HG03108 (cell line): ENCODE measurements around the gene GALC.

Experiments used
- ATAC-seq: cut with Tn5 transposase; IDR thresholded peaks from one replicate; pipeline ENCODE4 v1.9.1; 2021; ENCODE audit warnings: moderate library complexity; ENCODE audit not compliant: unreplicated experiment

Gene GALC

GRCh38 chr14:88008039-88008742 lies 15.2 kb upstream of the GALC start:
- no peak for ATAC-seq

GRCh38 chr14:88007608-88008007 lies 14.6 kb upstream of the GALC start:
- ATAC-seq: no peak

DNA sequence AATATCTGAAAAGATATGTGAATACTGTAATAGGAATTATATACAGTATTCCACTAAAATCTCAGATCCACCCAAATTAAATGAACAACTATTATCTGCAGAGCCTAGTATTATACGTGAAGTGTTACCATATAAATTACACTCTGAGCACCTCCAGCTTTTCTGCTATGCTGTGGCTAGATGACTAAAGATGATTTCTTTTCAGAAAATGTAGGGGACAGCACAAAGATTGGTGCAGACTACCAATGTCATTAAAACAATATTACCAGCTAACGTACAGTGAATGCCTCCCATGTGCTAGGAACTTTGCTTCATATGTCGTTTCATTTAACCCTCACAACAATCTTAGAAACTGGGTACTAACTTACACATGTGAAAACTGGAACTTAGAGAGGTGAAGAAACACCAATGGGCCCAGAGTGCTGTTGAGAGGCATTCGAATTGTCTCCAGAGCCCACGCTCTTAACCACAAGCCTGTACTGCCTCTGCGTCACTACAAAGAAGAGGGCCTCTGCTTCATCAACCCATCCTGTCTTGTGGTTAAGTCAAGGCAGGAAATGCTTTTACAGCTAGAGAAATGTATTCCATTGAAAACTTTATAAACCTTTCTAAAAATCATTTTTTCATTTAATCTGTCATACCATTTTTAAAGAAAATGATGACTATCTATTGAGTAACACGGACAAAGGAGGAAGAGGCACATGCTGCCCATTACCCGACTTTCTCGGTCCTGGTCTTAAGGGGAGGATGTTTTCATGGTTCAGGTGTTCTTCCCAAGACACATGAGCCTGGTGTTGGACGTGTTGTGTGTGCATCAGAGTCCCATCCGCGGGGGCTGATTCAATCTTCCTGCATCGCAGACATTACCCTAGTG lies 13.2 kb upstream of the GALC start:
- peak; percentile 88 for ATAC-seq

GRCh38 chr14:88005050-88005481 lies 12.1 kb upstream of the GALC start, which contains the start of gene GPR65:
Gene GPR65 (plus strand): TSS chr14:88005135. CDS start chr14:88010848, 5,713 bp downstream.
- peak; percentile 53 for ATAC-seq

DNA sequence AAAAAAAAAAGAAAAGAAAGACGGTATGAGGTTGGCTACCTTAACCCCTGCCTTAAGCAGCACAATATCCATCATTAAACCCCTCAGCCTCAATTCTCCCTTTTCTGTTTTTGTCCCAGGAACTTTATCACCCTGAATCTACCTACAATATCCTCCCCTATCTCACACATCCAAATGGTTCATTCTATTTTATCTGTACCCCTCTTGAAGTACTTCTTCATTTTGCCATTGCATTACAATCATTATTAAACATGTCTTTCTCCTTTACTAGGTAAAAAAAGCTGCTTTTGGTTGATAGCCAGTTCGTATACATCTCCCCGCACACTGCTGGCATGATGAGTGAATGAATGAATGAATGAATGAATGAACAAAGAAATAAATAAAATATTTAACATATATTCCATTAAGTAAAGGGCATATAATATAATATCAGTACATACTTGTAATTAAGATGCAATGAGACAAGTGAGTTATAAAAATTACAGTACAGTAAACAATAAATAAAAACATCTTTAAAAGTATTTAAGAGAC lies 11.6 kb upstream of the GALC start:
- no peak for ATAC-seq

GRCh38 chr14:88003425-88003824 lies 10.4 kb upstream of the GALC start:
- ATAC-seq: no peak

- no peak for ATAC-seq
Measured at GRCh38 chr14:88002421-88003075, 9.6 kb upstream of the GALC start.

- no peak for ATAC-seq
Measured at GRCh38 chr14:87999277-87999676, 6.3 kb upstream of the GALC start.

GRCh38 chr14:87998482-87998881 lies 5.5 kb upstream of the GALC start:
- no peak for ATAC-seq

- ATAC-seq: no peak
Measured at GRCh38 chr14:87996291-87996592, 3.3 kb upstream of the GALC start.

- no peak for ATAC-seq
Measured at GRCh38 chr14:87995500-87996290, 2.7 kb upstream of the GALC start.

DNA sequence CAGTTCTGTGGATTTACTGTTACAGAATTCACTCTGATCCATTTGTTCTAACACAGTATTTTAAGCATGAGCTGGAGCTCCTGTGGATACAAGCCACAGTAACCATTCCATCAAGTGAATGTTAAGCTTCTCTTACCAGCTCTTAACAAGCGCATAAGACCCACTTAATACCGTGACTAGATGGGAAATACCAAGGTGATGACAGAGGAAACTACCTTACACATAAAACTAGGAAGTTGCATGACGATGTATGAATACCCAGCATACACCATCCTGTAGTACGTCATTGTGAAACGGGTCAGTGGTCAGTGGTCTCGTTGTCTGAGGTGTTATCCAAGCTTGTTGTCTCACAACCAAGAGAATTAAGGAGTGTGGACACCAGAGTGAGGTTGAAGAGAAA lies 2.0 kb upstream of the GALC start:
- ATAC-seq: peak; percentile 33

GRCh38 chr14:87992346-87992717 lies 650 bp downstream of the GALC start:
- no peak for ATAC-seq

- ATAC-seq: no peak
Measured at GRCh38 chr14:87990682-87991081, 2.3 kb downstream of the GALC start.

DNA sequence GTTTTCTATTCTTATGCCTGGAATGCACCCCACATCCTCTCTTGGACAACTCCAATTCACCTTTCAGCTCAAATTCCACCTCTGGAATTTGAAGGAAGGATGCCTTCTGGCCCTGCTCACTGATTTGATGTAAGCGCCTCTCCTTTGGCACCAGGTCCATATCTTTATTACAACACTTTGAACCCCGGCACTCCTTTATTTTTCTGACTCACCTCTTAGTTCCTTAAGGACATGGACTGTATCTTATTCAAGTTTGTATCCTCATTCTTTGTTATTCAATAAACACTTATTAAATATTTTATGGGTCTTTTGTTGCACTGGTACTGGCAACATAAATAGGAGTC lies 3.1 kb downstream of the GALC start:
- no peak for ATAC-seq

GRCh38 chr14:87989221-87989955 lies 3.6 kb downstream of the GALC start:
- ATAC-seq: no peak

DNA sequence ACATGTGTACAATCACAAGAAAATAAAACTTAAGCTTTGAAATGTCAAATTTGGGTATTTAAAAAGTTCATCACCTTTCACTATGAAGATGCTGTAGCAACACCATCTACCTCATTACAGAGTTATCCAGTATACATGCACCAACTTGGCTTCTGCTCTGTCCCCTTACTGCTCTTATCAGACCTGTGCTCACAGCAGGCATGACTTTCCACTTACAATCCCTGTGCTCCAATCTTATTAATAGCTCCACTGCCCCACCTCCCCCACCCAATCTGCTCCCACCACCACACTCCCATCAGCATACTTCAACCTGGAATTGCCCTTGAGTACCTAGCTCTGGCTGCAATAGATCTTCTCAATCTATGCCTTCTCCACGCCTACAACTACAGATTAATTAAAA lies 13.3 kb downstream of the GALC start:
- ATAC-seq: no peak

- no peak for ATAC-seq
Measured at GRCh38 chr14:87975636-87976035, 17.3 kb downstream of the GALC start.

DNA sequence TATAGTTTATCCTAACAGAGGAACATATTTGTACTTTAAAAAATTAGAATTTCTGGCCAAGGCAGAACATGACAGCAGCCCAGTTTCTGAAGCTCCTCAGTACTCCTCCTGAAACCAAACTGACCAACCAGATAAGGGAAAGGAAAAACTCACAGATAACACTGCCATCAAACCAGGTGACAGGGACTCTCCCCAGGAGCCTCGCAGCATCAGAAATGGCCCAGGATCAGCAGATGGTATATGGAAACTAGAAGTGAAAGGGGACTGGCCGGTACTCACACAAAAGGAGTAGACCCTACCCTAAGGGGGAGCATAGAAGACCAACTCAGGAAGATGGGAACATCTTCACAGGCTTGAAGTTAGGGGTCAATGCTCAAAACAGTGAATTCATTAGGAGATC lies 22.0 kb downstream of the GALC start:
- peak; percentile 66 for ATAC-seq

DNA sequence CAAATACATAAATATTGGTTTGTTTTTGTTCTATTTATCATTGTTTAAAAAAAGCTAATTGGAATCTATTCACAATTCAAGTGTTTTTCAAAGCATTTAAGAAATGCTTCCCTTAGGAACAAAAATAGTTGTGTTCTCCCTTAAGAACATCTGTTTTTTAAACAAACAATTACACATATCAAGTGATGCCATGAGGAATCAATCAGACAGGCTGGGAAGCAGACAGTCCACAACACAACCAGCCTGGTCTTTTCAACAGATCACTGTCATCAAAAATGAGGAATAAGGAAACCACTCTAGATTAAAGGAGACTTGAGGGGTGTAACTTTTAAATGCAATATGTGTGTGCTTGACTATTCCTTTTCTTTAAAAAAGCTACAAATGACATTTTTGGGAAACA lies 25.5 kb downstream of the GALC start:
- no peak for ATAC-seq
